ENCODE results near the gene PEDS1. TPM values are rescaled to one million over a fixed set of nuclear protein-coding genes. Genes with fewer than 3 reads are reported as not detected.
"Not testable (repeated sequence)": the region's sequence is repeated elsewhere in the genome, so short reads cannot be mapped to it uniquely, and the experiment has no call there.

The PEDS1 gene
- total and polyA plus RNA-seq, 9 donors: 16.8 to 31.1 (median 23.6) TPM

GRCh38 chr20:50135157-50135556, 18.4 kb downstream of the PEDS1 start:
- DNase-seq; H3K27me3 ChIP-seq (ENCODE audit: control insufficient read depth, insufficient read depth, low read length); H3K4me3 ChIP-seq (ENCODE audit: low read length); H3K9me3 ChIP-seq (replicated peaks; ENCODE audit: control insufficient read depth, low read depth, low read length); H3K27ac ChIP-seq (ENCODE audit: low read length): not testable (repeated sequence)
- Histone ChIP-seq H3K4me1 (ENCODE audit: control insufficient read depth, insufficient read depth, low read length) (peaks cover 11% of the 10 kb centered on the region), H3K36me3 (ENCODE audit: control insufficient read depth, insufficient read depth, low read length) (peaks cover 39% of the 10 kb centered on the region)
- WGBS (ENCODE audit: insufficient coverage): no CpG with 5 or more reads among the region's 7 CpGs

GRCh38 chr20:50133474-50134217, 19.9 kb downstream of the PEDS1 start:
- WGBS (ENCODE audit: insufficient coverage): 90% methylated on average over 3 of the region's 9 CpGs
- Histone ChIP-seq H3K27ac (ENCODE audit: low read length) (no peak overlapping the region), H3K9me3 (replicated peaks; ENCODE audit: control insufficient read depth, low read depth, low read length) (no peaks in the 10 kb centered on the region), H3K27me3 (ENCODE audit: control insufficient read depth, insufficient read depth, low read length) (no peaks in the 10 kb centered on the region), H3K4me3 (ENCODE audit: low read length) (no peak overlapping the region), H3K4me1 (ENCODE audit: control insufficient read depth, insufficient read depth, low read length) (peaks cover 12% of the 10 kb centered on the region), H3K36me3 (ENCODE audit: control insufficient read depth, insufficient read depth, low read length) (peaks cover 49% of the 10 kb centered on the region)
- DNase-seq: no peak

GRCh38 chr20:50133041-50133440, 20.5 kb downstream of the PEDS1 start:
- Histone ChIP-seq H3K27me3 (ENCODE audit: control insufficient read depth, insufficient read depth, low read length) (no peaks in the 10 kb centered on the region), H3K9me3 (replicated peaks; ENCODE audit: control insufficient read depth, low read depth, low read length) (no peaks in the 10 kb centered on the region), H3K4me3 (ENCODE audit: low read length) (no peak overlapping the region), H3K4me1 (ENCODE audit: control insufficient read depth, insufficient read depth, low read length) (peaks cover 16% of the 10 kb centered on the region), H3K36me3 (ENCODE audit: control insufficient read depth, insufficient read depth, low read length) (peaks cover 51% of the 10 kb centered on the region), H3K27ac (ENCODE audit: low read length) (no peak overlapping the region)
- DNase-seq: no peak
- 88% methylated on average over 6 of the region's 6 CpGs for WGBS (ENCODE audit: insufficient coverage)

GRCh38 chr20:50130995-50131394, 22.5 kb downstream of the PEDS1 start:
- no peak for DNase-seq
- Histone ChIP-seq H3K4me1 (ENCODE audit: control insufficient read depth, insufficient read depth, low read length) (peaks cover 16% of the 10 kb centered on the region), H3K9me3 (replicated peaks; ENCODE audit: control insufficient read depth, low read depth, low read length) (no peaks in the 10 kb centered on the region), H3K4me3 (ENCODE audit: low read length) (no peak overlapping the region), H3K27me3 (ENCODE audit: control insufficient read depth, insufficient read depth, low read length) (no peaks in the 10 kb centered on the region), H3K27ac (ENCODE audit: low read length) (no peak overlapping the region), H3K36me3 (ENCODE audit: control insufficient read depth, insufficient read depth, low read length) (peaks cover 65% of the 10 kb centered on the region)
- WGBS (ENCODE audit: insufficient coverage): 80% methylated on average over 2 of the region's 4 CpGs

GRCh38 chr20:50130356-50130723, 23.2 kb downstream of the PEDS1 start:
- Histone ChIP-seq H3K9me3 (replicated peaks; ENCODE audit: control insufficient read depth, low read depth, low read length) (no peaks in the 10 kb centered on the region), H3K4me3 (ENCODE audit: low read length) (no peak overlapping the region), H3K4me1 (ENCODE audit: control insufficient read depth, insufficient read depth, low read length) (peaks cover 16% of the 10 kb centered on the region), H3K36me3 (ENCODE audit: control insufficient read depth, insufficient read depth, low read length) (peaks cover 66% of the 10 kb centered on the region), H3K27ac (ENCODE audit: low read length) (no peak overlapping the region), H3K27me3 (ENCODE audit: control insufficient read depth, insufficient read depth, low read length) (no peaks in the 10 kb centered on the region)
- no peak for DNase-seq
- no CpG with 5 or more reads among the region's 1 CpG for WGBS (ENCODE audit: insufficient coverage)

GRCh38 chr20:50129662-50130355, 23.7 kb downstream of the PEDS1 start:
- Histone ChIP-seq H3K9me3 (replicated peaks; ENCODE audit: control insufficient read depth, low read depth, low read length) (no peaks in the 10 kb centered on the region), H3K27me3 (ENCODE audit: control insufficient read depth, insufficient read depth, low read length) (no peaks in the 10 kb centered on the region), H3K27ac (ENCODE audit: low read length) (no peak overlapping the region), H3K4me1 (ENCODE audit: control insufficient read depth, insufficient read depth, low read length) (peaks cover 16% of the 10 kb centered on the region), H3K4me3 (ENCODE audit: low read length) (no peak overlapping the region), H3K36me3 (ENCODE audit: control insufficient read depth, insufficient read depth, low read length) (peaks cover 70% of the 10 kb centered on the region)
- 88% methylated on average over 9 of the region's 13 CpGs for WGBS (ENCODE audit: insufficient coverage)
- DNase-seq: no peak

- H3K9me3 ChIP-seq (replicated peaks; ENCODE audit: control insufficient read depth, low read depth, low read length): no peaks in the 10 kb centered on the region
- no peak for DNase-seq
- peaks cover 74% of the 10 kb centered on the region for H3K36me3 ChIP-seq (ENCODE audit: control insufficient read depth, insufficient read depth, low read length)
- no peak overlapping the region for H3K4me3 ChIP-seq (ENCODE audit: low read length)
- 86% methylated on average over 4 of the region's 8 CpGs for WGBS (ENCODE audit: insufficient coverage)
- no peak overlapping the region for H3K27ac ChIP-seq (ENCODE audit: low read length)
- H3K27me3 ChIP-seq (ENCODE audit: control insufficient read depth, insufficient read depth, low read length): no peaks in the 10 kb centered on the region
- H3K4me1 ChIP-seq (ENCODE audit: control insufficient read depth, insufficient read depth, low read length): peaks cover 13% of the 10 kb centered on the region
These were observed 25.0 kb downstream of the PEDS1 start for GRCh38 chr20:50128520-50128905.

- Histone ChIP-seq H3K36me3 (ENCODE audit: control insufficient read depth, insufficient read depth, low read length) (peaks cover 76% of the 10 kb centered on the region), H3K4me3 (ENCODE audit: low read length) (no peak overlapping the region), H3K4me1 (ENCODE audit: control insufficient read depth, insufficient read depth, low read length) (peaks cover 9% of the 10 kb centered on the region), H3K27ac (ENCODE audit: low read length) (no peak overlapping the region), H3K9me3 (replicated peaks; ENCODE audit: control insufficient read depth, low read depth, low read length) (no peaks in the 10 kb centered on the region), H3K27me3 (ENCODE audit: control insufficient read depth, insufficient read depth, low read length) (no peaks in the 10 kb centered on the region)
- DNase-seq: no peak
- WGBS (ENCODE audit: insufficient coverage): 93% methylated on average over 20 of the region's 28 CpGs
These were observed 25.7 kb downstream of the PEDS1 start for GRCh38 chr20:50127587-50128519.

- Histone ChIP-seq H3K9me3 (replicated peaks; ENCODE audit: control insufficient read depth, low read depth, low read length) (no peaks in the 10 kb centered on the region), H3K4me3 (ENCODE audit: low read length) (no peak overlapping the region), H3K4me1 (ENCODE audit: control insufficient read depth, insufficient read depth, low read length) (peaks cover 8% of the 10 kb centered on the region), H3K27ac (ENCODE audit: low read length) (no peak overlapping the region), H3K36me3 (ENCODE audit: control insufficient read depth, insufficient read depth, low read length) (peaks cover 73% of the 10 kb centered on the region), H3K27me3 (ENCODE audit: control insufficient read depth, insufficient read depth, low read length) (no peaks in the 10 kb centered on the region)
- no peak for DNase-seq
- 72% methylated on average over 4 of the region's 4 CpGs for WGBS (ENCODE audit: insufficient coverage)
These were observed 26.9 kb downstream of the PEDS1 start for GRCh38 chr20:50126662-50127061.

GRCh38 chr20:50125279-50125678, 28.2 kb downstream of the PEDS1 start:
- Histone ChIP-seq H3K27me3 (ENCODE audit: control insufficient read depth, insufficient read depth, low read length) (no peaks in the 10 kb centered on the region), H3K9me3 (replicated peaks; ENCODE audit: control insufficient read depth, low read depth, low read length) (no peaks in the 10 kb centered on the region), H3K4me3 (ENCODE audit: low read length) (no peak overlapping the region), H3K4me1 (ENCODE audit: control insufficient read depth, insufficient read depth, low read length) (peaks cover 21% of the 10 kb centered on the region), H3K27ac (ENCODE audit: low read length) (no peak overlapping the region), H3K36me3 (ENCODE audit: control insufficient read depth, insufficient read depth, low read length) (peaks cover 61% of the 10 kb centered on the region)
- 90% methylated on average over 2 of the region's 3 CpGs for WGBS (ENCODE audit: insufficient coverage)
- no peak for DNase-seq
